Subcutaneous adipose tissue (tissue), 4 donors: ENCODE data around the gene DDX24. TPM values are rescaled to one million over a fixed set of nuclear protein-coding genes. Genes with fewer than 3 reads are reported as not detected.

Source experiments
- total RNA-seq, 4 donors: library from RNA; depleted of rRNA; stranded (reverse); fragments of >200 nt; gene quantifications; one replicate each; pipeline ENCODE4 v1.1.0, GENCODE V29; 2016
- TF ChIP-seq, protein P1 (sequence below): fragments of 450-650 bp; IDR thresholded peaks from one replicate; pipeline ENCODE4 v1.5.1; 2016; ENCODE audit warnings: low read depth, mild to moderate bottlenecking, control low read depth, antibody characterized with exemption, moderate library complexity

DDX24 gene
- total RNA-seq, 4 donors from 2014 or later: 119 to 133 (median 126) TPM

DNA sequence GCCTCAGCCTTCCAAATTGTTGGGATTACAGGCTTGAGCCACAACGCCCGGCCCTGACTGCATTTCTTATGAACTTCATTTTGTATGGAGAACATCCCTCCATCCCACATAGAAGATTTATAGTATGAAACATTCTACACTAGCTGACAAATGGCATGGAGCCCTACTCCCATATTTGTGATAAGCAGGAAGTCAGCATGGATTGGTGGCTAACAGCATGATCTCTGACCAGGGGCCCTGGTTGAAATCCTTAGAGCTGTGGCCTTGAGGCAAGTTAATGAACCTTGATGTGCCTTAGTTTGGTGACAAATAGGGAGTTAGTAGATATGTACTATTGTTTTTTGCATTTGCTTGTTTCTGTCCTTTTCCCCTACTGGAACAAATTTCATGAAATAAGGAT, 12.4 kb upstream of the DDX24 start:
- TF ChIP-seq, protein P1, sequence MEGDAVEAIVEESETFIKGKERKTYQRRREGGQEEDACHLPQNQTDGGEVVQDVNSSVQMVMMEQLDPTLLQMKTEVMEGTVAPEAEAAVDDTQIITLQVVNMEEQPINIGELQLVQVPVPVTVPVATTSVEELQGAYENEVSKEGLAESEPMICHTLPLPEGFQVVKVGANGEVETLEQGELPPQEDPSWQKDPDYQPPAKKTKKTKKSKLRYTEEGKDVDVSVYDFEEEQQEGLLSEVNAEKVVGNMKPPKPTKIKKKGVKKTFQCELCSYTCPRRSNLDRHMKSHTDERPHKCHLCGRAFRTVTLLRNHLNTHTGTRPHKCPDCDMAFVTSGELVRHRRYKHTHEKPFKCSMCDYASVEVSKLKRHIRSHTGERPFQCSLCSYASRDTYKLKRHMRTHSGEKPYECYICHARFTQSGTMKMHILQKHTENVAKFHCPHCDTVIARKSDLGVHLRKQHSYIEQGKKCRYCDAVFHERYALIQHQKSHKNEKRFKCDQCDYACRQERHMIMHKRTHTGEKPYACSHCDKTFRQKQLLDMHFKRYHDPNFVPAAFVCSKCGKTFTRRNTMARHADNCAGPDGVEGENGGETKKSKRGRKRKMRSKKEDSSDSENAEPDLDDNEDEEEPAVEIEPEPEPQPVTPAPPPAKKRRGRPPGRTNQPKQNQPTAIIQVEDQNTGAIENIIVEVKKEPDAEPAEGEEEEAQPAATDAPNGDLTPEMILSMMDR: no peak

DNA sequence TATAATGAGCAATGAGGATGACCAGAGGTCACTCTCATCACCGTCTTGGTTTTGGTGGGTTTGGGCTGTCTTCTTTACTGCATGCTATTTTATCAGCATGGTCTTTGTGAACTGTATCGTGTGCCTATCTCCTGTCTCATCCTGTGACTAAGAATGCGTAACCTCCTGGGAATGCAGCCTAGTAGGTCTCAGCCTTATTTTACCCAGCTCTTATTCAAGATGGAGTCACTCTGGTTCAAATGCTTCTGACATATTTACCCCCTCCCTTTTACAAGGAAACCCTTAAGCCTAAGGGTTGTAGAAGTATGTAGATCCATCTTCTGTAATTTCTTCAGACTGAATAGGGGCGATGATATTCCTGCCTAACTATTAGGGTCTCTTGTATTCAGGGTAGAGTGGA, 8.5 kb upstream of the DDX24 start:
- TF ChIP-seq, protein P1: no peak

DNA sequence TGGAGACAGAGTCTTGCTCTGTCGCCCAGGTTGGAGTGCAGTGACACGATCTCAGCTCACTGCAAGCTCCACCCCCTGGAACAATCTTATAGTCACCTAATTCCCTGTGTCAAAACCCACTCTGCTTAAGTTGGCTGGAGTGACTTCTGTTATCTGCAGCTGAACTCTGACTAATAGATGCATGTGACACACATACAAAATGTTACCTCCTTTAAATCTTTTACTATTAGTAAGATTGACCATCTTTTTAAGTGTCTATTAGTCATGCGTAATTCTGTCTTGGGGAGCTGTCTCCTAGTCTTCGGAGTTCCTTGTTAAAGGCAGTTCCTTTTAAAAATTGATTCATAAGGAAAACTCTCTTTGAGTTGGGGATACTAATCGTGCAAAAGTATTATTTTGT, 7.5 kb upstream of the DDX24 start:
- TF ChIP-seq, protein P1: no peak

DNA sequence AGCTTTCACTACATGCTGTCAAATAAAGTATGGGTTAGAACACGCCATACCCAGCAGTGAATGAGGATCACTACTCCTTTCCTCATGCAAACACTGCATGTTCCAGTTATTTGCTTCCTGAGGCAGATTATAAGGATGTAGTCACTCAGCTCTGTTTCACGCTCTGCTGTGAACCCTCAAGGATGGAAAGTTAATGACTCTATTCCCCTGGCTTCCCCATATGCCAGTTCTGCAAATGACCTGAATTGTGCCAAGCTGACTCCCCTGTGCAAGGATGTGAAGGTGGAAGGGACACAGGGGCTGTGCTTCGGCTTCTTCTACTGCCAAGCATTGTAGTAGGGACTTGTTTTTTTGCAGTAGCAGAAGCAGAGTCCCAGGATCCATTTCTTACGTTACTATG, 6.9 kb upstream of the DDX24 start:
- TF ChIP-seq, protein P1: no peak

DNA sequence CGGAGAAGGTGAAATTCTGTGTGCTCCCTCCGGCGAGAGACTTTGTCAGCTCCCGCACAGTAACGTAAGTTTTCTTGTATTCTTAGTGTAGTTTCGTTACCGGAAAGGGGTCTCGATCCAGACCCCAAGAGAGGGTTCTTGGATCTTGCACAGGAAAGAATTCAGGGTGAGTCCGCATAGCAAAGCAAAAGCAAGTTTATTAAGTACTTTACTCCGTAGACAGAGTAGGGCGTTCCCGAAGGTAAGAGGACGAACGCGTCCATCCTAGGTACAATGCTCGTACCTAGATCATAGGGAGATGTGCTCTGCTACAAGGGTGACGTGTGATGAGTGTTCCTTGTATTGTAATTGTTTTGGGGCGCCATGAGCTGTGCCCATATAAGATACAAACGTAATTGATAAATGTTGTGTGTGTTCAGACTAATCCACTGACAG, 401 bp upstream of the DDX24 start:
- TF ChIP-seq, protein P1: no peak

DNA sequence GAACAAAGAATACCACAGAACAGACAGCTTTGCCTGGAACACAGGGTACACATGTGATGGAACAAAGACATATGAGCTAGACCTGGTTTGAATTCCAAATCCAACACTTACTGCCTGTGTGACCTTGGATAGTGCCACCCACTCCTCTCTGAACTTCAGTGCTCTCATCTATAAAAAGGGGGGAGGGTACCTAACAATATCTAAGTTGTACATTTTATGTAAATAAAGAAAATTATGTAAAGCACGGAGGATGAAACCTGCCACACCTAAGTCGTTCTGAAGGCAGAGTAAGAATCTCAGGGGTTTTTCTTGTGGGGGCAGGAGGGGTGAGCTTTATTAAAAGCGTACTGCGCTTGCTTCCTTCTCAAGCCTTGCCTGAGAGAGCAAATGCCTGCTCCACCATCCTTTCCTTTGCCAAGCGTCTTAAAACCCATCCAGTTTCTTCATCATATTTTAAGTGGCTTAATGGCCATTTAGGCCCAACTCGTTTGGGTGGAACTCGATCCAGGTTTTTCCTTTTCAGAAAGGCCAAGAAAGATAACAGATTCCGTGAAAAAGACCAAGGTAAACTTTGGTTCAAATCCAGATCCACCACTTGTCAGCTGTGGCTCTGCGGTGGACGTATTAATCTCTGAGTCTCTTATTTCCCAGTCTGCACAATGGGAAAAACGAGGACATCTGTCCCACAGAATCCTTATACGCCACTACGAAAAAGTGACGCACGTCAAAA, 946 bp downstream of the DDX24 start:
- TF ChIP-seq, protein P1: no peak

DNA sequence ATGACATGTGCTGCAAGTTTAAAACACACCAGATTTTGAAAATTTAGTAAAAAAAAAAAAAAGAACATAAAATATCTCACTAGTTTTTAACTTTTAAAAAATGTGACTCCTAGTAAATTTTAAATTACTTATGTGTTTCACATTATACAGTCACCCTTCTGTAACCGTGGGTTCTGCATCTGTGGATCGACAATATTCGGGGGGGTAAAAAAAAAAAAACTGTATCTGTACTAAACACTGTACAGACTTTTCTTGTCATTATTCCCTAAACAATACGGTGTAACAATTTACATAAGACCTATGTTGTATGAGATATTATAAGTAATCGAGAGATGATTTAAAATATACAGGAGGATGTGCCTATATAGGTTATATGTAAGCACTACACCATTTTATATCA, 3.2 kb downstream of the DDX24 start:
- TF ChIP-seq, protein P1: no peak
